Left kidney (tissue), 2 donors: ENCODE measurements around the gene DIP2A. TPM values are rescaled to one million over a fixed set of nuclear protein-coding genes. Genes with fewer than 3 reads are reported as not detected.

Experiments used
- DNase-seq: peaks from one replicate; pipeline ENCODE4 v3.0.0-alpha.2; 2013
- polyA plus RNA-seq: library from polyadenylated mRNA; unstranded; fragments of 120-200 nt; gene quantifications from one replicate; pipeline ENCODE4 v1.2.1, GENCODE V29; 2013; ENCODE audit not compliant: insufficient read length

Gene DIP2A
- polyA plus RNA-seq, 1 donor = 52.4 TPM

- DNase-seq = no peak
Observed at GRCh38 chr21:46585191-46585953, 126.7 kb downstream of the DIP2A start.

- DNase-seq = no peak
Observed at GRCh38 chr21:46594276-46594675, 135.6 kb downstream of the DIP2A start.

- no peak for DNase-seq
Observed at GRCh38 chr21:46596201-46596600, 137.5 kb downstream of the DIP2A start.

GRCh38 chr21:46597031-46597430 lies 138.3 kb downstream of the DIP2A start:
- no peak for DNase-seq

- no peak for DNase-seq
Observed at GRCh38 chr21:46597896-46598343, 139.2 kb downstream of the DIP2A start.

- peak; percentile 77 for DNase-seq
Observed at GRCh38 chr21:46598581-46599572, 140.2 kb downstream of the DIP2A start.

GRCh38 chr21:46600305-46600704 lies 141.6 kb downstream of the DIP2A start:
- no peak for DNase-seq

GRCh38 chr21:46600978-46601377 lies 142.3 kb downstream of the DIP2A start:
- no peak for DNase-seq

GRCh38 chr21:46603228-46603627 lies 144.5 kb downstream of the DIP2A start:
- DNase-seq = no peak

- DNase-seq = no peak
Observed at GRCh38 chr21:46604329-46604974, 145.8 kb downstream of the DIP2A start.

GRCh38 chr21:46604975-46605766 lies 146.5 kb downstream of the DIP2A start, which contains the start of gene S100B:
TSS of gene S100B (minus strand) at chr21:46605082. CDS start at chr21:46602415, 2,667 bp downstream.
- peak; percentile 41 for DNase-seq

- DNase-seq = no peak
Observed at GRCh38 chr21:46605767-46606426, 147.2 kb downstream of the DIP2A start.

GRCh38 chr21:46606427-46606813 lies 147.7 kb downstream of the DIP2A start:
- DNase-seq = no peak

GRCh38 chr21:46607636-46608035 lies 148.9 kb downstream of the DIP2A start:
- no peak for DNase-seq

GRCh38 chr21:46608672-46609111 lies 150.0 kb downstream of the DIP2A start:
- DNase-seq = no peak

- no peak for DNase-seq
Observed at GRCh38 chr21:46610018-46610701, 151.5 kb downstream of the DIP2A start.

- no peak for DNase-seq
Observed at GRCh38 chr21:46613391-46613790, 154.7 kb downstream of the DIP2A start.

- no peak for DNase-seq
Observed at GRCh38 chr21:46616050-46616449, 157.4 kb downstream of the DIP2A start.

- DNase-seq = no peak
Observed at GRCh38 chr21:46616656-46617055, 158.0 kb downstream of the DIP2A start.
